A549 treated with GW870086 at 1 μM for 4 hours (cell line): ENCODE data around the gene WDHD1. TPM values are rescaled to one million over a fixed set of nuclear protein-coding genes. Genes with fewer than 3 reads are reported as not detected.

Experiments
- total RNA-seq: library from RNA; stranded (reverse); fragments of 200-300 nt; extraction: Qiagen RNA extraction; gene quantifications from 5 replicates; pipeline ENCODE4 v1.2.3, GENCODE V29; 2022; ENCODE audit warnings: low read depth

WDHD1 gene, protein sequence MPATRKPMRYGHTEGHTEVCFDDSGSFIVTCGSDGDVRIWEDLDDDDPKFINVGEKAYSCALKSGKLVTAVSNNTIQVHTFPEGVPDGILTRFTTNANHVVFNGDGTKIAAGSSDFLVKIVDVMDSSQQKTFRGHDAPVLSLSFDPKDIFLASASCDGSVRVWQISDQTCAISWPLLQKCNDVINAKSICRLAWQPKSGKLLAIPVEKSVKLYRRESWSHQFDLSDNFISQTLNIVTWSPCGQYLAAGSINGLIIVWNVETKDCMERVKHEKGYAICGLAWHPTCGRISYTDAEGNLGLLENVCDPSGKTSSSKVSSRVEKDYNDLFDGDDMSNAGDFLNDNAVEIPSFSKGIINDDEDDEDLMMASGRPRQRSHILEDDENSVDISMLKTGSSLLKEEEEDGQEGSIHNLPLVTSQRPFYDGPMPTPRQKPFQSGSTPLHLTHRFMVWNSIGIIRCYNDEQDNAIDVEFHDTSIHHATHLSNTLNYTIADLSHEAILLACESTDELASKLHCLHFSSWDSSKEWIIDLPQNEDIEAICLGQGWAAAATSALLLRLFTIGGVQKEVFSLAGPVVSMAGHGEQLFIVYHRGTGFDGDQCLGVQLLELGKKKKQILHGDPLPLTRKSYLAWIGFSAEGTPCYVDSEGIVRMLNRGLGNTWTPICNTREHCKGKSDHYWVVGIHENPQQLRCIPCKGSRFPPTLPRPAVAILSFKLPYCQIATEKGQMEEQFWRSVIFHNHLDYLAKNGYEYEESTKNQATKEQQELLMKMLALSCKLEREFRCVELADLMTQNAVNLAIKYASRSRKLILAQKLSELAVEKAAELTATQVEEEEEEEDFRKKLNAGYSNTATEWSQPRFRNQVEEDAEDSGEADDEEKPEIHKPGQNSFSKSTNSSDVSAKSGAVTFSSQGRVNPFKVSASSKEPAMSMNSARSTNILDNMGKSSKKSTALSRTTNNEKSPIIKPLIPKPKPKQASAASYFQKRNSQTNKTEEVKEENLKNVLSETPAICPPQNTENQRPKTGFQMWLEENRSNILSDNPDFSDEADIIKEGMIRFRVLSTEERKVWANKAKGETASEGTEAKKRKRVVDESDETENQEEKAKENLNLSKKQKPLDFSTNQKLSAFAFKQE
- 9.2 to 13.7 TPM (median 11.0 TPM) in 5 replicates for total RNA-seq

DNA sequence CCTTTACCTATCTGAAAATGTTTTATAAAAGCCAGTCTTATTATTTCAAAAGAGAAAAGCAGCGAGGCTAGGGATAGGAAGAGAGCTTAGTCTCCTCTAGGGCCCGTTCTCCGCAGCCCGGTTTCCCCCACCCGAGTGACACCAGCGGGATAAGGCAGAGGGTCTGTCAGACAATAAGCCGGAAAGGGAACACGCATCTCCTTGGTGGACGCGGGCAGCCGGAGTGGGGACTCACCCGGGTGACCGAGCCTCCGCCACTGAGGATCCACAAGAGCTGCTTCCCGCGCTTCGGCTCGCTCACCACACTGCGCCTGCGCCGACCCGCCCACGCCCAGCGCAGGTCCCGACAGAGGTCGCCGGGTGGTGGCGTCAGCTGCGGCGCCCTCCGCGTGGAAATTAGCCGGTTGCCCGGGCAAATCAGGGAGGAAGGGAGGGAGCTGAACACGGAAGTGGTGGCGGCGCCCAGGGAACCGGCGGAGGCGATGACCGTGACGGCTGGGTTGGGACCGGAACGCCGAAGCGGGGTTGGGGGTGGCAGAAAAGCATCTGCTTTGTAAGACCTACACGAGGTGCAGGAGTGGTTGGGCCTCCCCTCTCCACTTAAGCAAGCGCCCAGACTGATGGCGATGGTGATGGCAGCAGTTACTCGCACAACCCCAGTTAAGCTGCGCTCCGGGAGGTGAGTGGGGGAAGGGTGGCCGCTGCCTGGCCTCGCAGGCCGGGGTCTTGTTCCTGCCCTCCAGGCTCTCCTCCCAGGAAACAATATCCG, at the start of gene WDHD1, which contains the start of gene SOCS4:
Gene WDHD1, minus strand, starts transcription at position 307 of the 769 bp plus-strand sequence. CDS start 312 bp downstream, outside the sequence.
Gene SOCS4, plus strand, starts transcription at position 444 of the 769 bp plus-strand sequence. CDS start 15,806 bp downstream, outside the sequence.

DNA sequence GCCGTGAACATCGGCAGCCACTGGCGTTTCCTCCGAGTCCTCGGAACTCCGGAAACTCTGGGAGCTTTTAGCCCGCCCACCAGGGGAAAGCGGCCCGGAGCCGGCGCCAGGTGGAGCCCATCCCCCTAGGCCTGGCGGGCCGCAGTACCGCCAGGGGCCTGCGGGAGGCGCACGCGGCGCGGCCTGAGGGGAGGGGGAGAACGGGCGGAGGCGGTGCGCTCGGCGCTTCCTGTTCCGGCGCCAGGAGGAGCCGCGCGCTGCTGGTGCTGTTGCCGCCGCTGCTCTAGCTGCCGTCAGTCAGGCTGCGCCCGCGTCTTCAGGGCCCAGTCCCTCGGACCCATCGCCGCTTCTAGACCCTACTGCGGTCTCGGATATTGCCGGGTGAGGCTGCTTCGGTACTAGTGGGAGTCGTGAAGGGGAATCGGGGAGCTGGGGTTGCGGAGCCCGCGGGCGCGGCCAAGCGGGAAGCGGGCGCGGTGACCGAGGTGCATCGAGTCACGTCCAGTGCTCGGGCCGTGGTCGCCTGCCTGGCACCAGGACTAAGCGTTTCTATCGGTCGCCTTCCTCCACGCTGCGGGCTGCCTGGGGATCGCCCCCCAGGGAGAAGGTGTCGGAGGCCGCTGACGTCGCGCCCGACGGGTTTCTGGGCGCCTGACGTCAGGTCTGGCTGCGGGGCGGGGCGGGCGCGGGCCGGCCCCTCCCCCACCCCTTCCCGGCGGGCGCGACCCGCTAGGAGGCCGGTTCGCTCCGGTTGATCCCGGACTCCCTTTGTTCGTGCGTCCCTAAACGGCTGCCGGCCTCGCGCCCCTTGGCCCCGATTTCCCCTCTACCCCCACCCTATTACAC, 24.7 kb upstream of the WDHD1 start, which contains the start of gene MAPK1IP1L:
Gene MAPK1IP1L, plus strand, starts transcription at position 225 of the 846 bp plus-strand sequence. CDS start 10,037 bp downstream, outside the sequence.

DNA sequence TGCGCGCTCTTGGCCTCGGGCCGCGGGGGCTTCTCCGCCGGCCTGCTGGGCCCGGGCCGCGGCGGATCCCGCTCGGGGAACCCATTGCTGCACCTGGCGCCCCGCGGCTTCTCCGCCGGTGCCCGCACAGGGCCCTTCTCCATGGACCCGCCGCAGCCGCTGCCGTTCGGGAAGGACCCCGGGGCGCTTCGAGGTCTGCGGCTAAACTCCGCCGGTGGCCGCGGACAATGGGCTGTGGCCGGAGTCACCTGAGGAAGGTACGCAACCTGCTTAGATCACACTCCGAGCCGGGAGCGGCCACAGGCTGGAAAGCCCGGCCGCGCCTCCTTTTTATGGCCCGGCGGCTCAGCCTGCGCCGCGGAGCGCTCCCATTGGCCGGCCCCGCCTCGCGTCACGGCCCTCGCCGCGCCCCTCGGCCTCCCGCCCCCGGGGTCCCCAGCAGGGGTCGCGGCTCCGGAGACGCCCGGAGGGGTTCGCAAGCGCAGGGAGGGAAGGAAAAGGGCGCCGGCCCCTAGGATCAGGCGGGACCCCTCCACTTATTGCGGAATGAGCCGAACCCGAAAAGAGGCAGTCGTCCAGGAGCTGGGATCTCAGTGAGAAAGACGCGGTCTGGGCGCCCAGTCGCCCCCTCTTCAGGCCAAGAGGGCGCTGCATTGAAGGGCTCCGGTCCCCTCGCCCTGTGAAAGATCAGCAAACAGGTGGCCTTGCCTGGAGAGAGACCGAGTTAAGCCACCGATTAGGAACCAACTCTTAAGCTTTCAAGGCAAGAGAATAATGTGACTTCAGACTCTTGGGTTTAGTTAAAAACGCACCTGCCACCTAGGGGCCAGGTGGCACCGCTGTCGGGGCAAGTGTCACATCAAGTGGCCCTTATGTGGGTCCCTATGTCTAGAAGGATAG, 124.1 kb downstream of the WDHD1 start, which contains the start of gene GCH1:
Gene GCH1, minus strand, starts transcription at position 306 of the 900 bp plus-strand sequence. Its CDS starts 163 bp downstream, at position 143.

Other genes starting within 250 kb of the WDHD1 start
- 2.7 to 4.5 TPM (median 3.9 TPM) in 5 replicates for gene GCH1, start 124.3 kb downstream of the WDHD1 start, total RNA-seq
- gene SOCS4, start 137 bp upstream of the WDHD1 start, total RNA-seq, result 7.4 to 10.3 TPM (median 9.4 TPM) in 5 replicates
- 95.9 to 110 TPM (median 105 TPM) in 5 replicates for gene MAPK1IP1L, start 24.5 kb upstream of the WDHD1 start, total RNA-seq
- gene LGALS3, start 102.2 kb upstream of the WDHD1 start, total RNA-seq, result 166 to 192 TPM (median 170 TPM) in 5 replicates
- 24.6 to 38.0 TPM (median 31.4 TPM) in 5 replicates for gene DLGAP5, start 164.5 kb upstream of the WDHD1 start, total RNA-seq
- gene FBXO34, start 244.3 kb upstream of the WDHD1 start, total RNA-seq, result 10.9 to 15.9 TPM (median 15.0 TPM) in 5 replicates